ENCODE results near the gene CARD11.

DNA sequence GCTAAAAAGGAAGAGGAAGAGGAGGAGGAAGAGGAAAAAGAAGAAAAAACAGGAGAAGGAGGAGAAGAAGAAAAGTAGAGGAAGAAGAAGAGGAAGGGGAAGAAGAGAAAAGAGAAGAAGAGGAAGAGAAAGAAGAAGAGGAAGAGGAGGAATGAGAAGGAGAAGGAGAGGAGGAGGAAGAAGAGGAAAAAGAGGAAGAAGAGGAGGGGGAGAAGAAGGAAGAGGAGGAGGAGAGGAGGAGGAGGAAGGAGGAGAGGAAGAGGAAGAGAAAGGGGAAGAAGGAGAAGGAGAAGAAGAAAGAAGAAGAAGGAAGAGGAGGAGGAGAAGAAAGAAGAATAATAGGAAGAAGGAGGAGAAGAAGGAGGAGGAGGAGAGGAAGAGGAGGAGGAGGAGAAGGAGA, 103.2 kb downstream of the CARD11 start:
- TF ChIP-seq, protein P1, sequence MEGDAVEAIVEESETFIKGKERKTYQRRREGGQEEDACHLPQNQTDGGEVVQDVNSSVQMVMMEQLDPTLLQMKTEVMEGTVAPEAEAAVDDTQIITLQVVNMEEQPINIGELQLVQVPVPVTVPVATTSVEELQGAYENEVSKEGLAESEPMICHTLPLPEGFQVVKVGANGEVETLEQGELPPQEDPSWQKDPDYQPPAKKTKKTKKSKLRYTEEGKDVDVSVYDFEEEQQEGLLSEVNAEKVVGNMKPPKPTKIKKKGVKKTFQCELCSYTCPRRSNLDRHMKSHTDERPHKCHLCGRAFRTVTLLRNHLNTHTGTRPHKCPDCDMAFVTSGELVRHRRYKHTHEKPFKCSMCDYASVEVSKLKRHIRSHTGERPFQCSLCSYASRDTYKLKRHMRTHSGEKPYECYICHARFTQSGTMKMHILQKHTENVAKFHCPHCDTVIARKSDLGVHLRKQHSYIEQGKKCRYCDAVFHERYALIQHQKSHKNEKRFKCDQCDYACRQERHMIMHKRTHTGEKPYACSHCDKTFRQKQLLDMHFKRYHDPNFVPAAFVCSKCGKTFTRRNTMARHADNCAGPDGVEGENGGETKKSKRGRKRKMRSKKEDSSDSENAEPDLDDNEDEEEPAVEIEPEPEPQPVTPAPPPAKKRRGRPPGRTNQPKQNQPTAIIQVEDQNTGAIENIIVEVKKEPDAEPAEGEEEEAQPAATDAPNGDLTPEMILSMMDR (IDR thresholded peaks at IDR 0.05 in 8 of 11, conservative IDR thresholded peaks at IDR 0.05 in 3 of 11): no peak
- TF ChIP-seq POLR2A (IDR thresholded peaks at IDR 0.05) (no peak), POLR2AphosphoS5 (IDR thresholded peaks at IDR 0.05) (no peak)

Data from spleen (tissue), 7 donors.